ENCODE data around the gene FBXO33.

Gene FBXO33

DNA sequence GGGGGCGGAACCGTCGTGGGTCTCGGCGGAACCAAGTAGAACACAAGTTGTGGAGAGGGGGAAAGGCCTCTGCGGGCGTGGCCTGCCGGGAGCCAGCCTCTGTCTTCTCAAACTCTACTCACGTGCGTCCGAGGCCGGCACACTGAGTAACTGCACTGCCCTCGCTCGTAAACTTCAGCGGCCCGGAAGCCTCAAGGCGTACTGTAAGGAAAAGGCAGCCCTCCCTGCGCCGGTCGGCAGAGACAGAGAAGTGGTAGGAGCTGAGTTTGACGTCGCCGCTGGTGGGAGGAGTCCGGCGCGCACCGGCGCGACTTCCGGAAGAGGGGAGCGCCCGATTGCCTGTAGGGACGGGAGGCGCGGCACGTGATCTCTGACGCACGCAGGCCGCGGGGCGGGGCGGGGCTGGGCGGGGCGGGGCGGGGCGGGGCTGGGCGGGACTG is at the start of gene FBXO33:
FBXO33 (minus strand) TSS at position 255 of the 440 bp plus-strand sequence. CDS start 271 bp downstream, outside the sequence.
- peak; percentile 97 for DNase-seq

DNA sequence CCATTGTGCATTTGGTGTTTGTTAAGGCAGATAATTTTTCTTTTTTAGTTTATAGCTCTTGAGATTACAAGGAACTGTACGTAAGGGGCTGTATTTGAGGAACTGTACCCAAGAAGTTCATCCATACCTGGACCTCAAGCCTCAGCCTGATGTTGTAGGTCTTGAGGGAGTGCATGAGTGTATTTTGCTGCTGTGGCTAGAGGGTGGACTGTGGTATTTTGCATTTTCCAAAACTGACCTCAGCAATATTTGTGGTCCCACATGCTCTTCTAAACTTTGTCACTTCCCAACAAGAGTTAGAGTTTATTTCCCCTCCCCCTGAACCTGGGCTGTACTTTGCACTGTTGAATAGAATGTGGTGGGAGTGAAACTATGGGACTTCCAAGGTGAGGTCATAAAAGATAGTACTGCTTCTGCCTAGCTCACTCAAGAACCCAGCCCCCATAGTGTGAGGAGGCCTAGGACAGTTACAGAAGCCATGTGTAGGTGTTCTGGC is 42.2 kb upstream of the FBXO33 start:
- DNase-seq: no peak

- no peak for DNase-seq
Observed at GRCh38 chr14:39472078-39472477, 39.8 kb upstream of the FBXO33 start.

DNA sequence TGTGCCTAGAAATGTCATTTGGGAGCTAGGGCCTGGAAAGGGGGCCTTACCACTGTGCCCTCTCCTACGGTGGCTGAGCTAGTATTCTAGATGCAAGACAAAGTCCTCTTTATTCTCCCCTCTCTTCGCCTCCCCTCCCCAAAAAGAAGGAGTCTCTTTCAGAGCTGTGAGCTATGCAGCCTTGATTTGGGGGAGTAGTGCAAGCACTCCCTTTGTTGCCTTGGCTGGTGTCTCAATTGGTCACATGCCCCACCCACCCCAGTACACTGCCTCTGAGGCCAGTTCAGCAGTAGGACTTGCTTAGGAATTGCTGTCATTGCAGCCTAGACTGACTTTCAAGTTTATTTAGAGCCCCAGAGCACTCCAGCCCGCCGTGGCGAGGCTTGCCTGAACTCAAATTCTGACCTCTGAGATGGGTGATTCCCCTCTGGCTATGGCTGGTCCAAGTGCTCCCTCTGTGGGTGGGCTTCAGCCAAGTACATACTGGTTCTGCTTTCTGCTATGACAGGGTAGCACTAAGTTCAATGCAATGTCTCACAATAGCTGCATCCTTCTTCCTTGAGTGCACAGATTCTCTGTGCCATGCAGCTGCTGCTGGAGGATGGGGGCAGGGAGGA is 37.0 kb upstream of the FBXO33 start:
- peak; percentile 25 for DNase-seq

DNA sequence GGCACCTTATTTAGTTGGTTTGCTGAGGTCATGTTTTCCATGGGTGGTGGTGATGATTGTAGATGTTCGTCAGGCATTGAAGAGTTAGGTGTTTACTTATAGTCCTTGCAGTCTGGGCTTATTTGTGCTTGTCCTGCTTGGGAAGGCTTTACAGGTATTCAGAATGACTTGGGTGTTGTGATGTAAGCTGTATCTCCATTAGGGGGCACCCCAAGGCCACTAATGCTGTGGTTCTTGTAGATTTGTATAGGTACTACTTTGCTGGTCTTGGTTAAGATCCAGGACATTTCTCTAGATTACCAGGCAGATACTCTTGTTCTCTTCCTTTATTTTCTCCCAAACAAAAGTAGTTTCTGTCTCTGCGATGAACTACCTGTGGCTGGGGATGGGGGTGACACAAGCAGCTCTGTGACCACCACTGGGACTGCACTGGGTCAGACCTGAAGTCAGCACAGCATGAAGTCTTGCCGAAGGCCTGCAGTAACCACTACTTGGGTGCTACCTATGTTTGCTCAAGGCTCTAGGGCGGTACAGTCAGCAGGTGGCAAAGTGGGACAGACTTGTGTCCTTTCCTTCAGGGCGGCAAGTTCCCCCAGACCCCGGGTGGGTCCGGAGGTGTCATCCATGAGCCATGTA is 35.8 kb upstream of the FBXO33 start:
- no peak for DNase-seq

DNA sequence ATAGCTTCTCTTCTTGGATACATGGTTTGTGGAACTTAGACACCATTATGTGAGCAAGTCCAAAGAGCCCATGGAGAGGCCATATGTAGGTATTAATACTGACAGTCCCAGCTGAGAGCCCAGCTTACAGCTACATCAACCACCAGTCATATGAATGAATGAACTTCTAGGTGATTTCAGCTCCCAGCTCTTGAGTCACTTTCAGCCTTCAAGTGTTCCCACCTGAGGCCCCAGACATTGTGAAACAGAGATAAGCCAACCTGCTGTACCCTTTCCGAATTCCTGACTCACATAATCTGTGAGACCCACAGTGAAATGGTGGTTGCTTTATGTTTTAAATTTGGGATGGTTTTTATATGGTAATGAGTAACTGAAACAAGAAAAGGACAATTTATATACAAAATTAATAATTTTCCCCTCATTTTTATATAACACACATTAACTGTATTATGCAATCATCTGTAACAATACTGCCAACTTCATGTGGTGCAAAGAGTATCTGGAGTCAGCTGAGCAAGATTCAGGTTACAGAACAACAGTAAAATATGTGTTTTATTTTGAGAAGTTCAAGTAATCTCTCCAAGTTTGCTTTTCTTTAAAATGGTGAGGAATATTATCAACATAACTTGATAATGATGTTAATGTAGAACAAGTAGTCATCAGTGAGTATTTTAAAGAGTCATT is 27.7 kb upstream of the FBXO33 start:
- DNase-seq: no peak

- no peak for DNase-seq
Observed at GRCh38 chr14:39456702-39457250, 24.5 kb upstream of the FBXO33 start.

GRCh38 chr14:39454906-39455539 is 22.8 kb upstream of the FBXO33 start:
- no peak for DNase-seq

- peak; percentile 28 for DNase-seq
Observed at GRCh38 chr14:39452680-39453079, 20.4 kb upstream of the FBXO33 start.

GRCh38 chr14:39451811-39452210 is 19.6 kb upstream of the FBXO33 start:
- no peak for DNase-seq

DNA sequence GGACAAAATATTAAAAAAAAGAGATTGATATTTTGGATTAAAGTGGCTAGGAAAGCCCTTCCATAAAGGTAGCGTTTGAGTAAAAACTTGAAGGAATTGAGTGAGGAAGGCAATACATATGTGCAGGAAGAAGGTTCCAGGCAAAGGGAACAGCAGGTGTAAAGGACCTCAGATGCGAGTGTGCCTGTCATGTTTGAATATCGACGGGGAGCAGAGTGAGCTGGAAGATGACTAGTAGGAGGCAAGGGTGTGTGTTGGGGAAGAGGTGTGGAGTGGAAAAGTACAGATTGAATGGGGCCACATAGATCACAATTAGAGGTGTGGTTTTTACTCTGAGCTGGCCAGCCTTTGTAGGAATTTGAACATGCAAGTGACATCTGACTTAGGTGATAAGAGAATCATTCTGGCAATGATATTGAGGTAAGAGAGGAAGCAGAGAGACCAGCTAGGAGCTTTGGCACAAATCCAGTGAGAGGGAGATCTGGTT is 15.0 kb upstream of the FBXO33 start:
- no peak for DNase-seq

- no peak for DNase-seq
Observed at GRCh38 chr14:39446131-39446744, 14.0 kb upstream of the FBXO33 start.

- no peak for DNase-seq
Observed at GRCh38 chr14:39442293-39442692, 10.1 kb upstream of the FBXO33 start.

GRCh38 chr14:39441805-39442204 is 9.6 kb upstream of the FBXO33 start:
- DNase-seq: no peak

DNA sequence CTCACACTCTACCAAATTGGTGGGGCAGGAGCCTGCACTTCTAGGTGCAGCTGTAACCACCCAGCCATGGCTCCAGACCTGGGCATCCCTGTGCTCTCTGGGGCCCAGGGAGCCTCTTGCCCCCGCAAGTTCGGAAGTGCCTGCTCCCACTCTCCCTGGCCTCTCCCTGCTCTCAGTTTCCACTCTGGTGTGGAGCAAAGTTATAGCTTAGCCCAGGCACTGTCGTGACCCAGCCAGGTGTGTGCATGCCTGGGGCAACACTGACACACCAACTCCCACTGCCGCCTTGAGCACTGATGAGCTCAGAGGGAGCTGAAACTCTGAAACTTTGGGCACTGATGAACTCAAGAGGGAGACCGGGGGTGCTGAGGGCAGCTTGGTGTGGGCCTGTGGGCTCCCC is 8.7 kb upstream of the FBXO33 start:
- no peak for DNase-seq

DNA sequence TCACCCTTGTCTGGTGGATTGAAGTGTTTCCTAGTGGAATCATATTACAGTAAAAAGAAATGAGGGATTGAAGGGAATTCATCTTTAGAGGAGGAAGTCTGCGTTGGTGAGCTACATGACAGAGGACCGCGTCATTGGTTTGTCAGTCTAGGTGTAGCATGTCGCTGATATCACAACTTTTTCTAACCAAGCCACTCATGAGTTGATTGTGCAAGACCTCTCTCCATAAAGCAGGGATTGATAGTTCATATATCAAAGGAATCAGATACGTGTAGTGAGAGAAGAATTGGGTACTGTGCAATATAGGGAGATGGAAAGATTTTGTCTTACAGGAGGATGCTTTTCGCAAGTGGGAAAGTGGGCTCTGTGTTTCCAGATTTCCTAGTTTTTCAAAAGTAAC is 3.0 kb upstream of the FBXO33 start:
- no peak for DNase-seq

- no peak for DNase-seq
Observed at GRCh38 chr14:39434401-39434800, 2.2 kb upstream of the FBXO33 start.

GRCh38 chr14:39433452-39433813 is 1.2 kb upstream of the FBXO33 start:
- DNase-seq: no peak

DNA sequence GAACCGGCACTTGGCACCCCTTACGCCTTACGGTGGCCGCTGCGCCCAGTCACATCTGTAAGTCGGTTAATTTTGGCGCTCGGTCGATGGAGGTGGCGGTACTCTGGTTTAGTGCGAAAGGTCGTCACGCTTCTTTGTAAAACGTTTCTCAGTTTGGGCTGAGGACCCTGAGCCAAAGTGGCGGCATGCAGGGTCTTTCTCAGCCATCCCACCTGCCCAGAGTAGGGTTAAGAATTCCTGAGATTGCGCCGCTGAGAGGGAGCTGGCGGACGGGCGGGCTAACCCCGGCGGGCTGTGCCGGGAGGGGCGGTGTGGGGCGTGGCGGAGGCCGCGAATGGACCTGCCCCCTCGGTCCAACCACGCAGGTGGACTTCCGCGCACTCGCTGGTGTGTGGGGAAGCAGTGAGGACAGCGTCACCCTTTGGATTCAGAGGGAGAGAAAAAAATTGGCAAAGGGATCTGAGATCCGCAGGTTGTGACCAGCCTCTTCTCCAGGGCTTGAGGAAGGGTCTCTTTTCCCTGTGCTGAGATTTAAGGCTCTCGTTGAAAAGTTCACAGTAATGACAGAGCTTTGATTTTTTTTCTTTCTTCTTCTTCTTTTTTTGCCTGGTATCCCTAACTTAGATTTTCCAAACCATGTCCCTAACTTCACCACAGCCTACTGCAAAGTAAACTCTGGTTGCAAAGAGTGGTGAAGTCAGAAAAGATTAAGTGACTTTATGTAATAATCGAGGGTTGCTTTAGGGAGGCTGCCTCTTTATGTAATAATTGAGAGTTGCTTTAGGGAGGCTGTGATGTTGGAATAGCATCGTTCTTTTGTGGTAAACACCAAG is 602 bp upstream of the FBXO33 start:
- DNase-seq: peak; percentile 93

GRCh38 chr14:39431416-39432178 is 636 bp downstream of the FBXO33 start:
- DNase-seq: peak; percentile 37
